ENCODE measurements around the gene PAMR1.

The PAMR1 gene

DNA sequence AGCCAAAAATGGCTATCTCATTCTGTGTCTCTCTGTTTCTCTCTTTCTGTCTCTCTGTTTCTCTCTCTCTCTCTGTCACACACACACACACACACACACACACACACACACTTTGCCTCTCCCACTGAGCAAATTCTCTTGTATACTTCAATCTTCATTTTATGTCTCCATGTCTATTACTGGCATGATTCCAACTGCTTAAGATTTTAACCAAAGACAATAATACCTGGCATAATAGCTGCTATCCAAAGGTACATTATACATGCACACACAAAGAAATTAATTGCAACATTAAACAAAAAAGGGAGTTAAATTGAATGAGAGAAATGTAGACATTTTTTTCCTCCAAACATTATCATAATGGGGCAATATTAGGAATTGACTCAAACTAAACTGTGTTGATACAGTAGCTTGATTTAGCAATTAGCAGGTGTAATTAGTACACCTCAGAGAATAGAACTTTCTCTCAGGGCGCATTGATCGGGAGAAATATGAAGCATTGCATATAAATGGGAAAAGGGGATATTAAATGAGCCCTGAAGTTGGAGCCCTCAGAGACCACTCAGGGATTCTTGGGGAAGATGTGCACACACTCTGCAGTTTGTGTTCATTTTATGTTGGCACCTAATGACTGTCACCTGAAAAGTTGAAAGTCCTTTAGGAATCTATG is 88.7 kb downstream of the PAMR1 start:
- H3K9me2 ChIP-seq (replicated peaks; ENCODE audit: insufficient read depth, low read length), result no peaks in the 10 kb centered on the region
- no peak overlapping the region for H3K4me3 ChIP-seq (ENCODE audit: insufficient read depth, low read length, poor library complexity, severe bottlenecking)
- no peaks in the 10 kb centered on the region for H3K36me3 ChIP-seq (ENCODE audit: low read length)
- no peak overlapping the region for H2AFZ ChIP-seq (ENCODE audit: low read depth, low read length, severe bottlenecking)
- no peak overlapping the region for H3K4me2 ChIP-seq (ENCODE audit: low read depth, low read length, poor library complexity, severe bottlenecking)
- no peaks in the 10 kb centered on the region for H4K20me1 ChIP-seq (ENCODE audit: low read depth, low read length)
- H3K9ac ChIP-seq (ENCODE audit: low read length), result no peak overlapping the region
- H3K9me3 ChIP-seq (ENCODE audit: insufficient read depth, low read length), result no peaks in the 10 kb centered on the region
- H3K27me3 ChIP-seq (ENCODE audit: low read length), result no peaks in the 10 kb centered on the region
- H3K79me2 ChIP-seq (ENCODE audit: insufficient read depth, low read length), result no peaks in the 10 kb centered on the region
- TF ChIP-seq, protein P1, sequence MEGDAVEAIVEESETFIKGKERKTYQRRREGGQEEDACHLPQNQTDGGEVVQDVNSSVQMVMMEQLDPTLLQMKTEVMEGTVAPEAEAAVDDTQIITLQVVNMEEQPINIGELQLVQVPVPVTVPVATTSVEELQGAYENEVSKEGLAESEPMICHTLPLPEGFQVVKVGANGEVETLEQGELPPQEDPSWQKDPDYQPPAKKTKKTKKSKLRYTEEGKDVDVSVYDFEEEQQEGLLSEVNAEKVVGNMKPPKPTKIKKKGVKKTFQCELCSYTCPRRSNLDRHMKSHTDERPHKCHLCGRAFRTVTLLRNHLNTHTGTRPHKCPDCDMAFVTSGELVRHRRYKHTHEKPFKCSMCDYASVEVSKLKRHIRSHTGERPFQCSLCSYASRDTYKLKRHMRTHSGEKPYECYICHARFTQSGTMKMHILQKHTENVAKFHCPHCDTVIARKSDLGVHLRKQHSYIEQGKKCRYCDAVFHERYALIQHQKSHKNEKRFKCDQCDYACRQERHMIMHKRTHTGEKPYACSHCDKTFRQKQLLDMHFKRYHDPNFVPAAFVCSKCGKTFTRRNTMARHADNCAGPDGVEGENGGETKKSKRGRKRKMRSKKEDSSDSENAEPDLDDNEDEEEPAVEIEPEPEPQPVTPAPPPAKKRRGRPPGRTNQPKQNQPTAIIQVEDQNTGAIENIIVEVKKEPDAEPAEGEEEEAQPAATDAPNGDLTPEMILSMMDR (IDR thresholded peaks at IDR 0.05; ENCODE audit: insufficient read depth, low read length, poor library complexity, severe bottlenecking), result no peak
- TF ChIP-seq EZH2phosphoT487 (conservative IDR thresholded peaks at IDR 0.05; ENCODE audit: low read length), result no peak
- no peaks in the 10 kb centered on the region for H3F3A ChIP-seq (ENCODE audit: insufficient read depth)
- no peak overlapping the region for H3K27ac ChIP-seq (ENCODE audit: low read depth, low read length)

DNA sequence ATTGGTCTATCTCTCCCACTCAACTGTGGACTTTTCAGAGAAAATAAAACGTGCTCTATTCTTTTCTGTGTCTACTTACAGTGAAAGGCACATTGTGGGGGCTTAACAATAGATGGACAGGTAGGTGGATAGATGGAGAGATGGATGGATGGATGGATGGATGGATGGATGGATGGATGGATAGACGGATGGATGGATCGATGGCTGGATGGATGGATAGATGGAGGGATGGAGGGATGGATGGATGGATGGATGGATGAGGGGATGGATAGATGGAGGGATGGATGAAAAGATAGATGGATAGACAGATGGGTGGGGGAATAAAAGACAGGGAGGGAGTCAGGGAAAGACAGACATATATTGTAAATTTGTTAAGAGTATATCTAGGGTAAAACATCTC is 91.8 kb downstream of the PAMR1 start:
- H3K9me2 ChIP-seq (replicated peaks; ENCODE audit: insufficient read depth, low read length), result no peaks in the 10 kb centered on the region
- H3K36me3 ChIP-seq (ENCODE audit: low read length), result no peaks in the 10 kb centered on the region
- H3K79me2 ChIP-seq (ENCODE audit: insufficient read depth, low read length), result no peaks in the 10 kb centered on the region
- H3K27me3 ChIP-seq (ENCODE audit: low read length), result no peaks in the 10 kb centered on the region
- H3K9ac ChIP-seq (ENCODE audit: low read length), result no peak overlapping the region
- no peaks in the 10 kb centered on the region for H4K20me1 ChIP-seq (ENCODE audit: low read depth, low read length)
- no peaks in the 10 kb centered on the region for H3F3A ChIP-seq (ENCODE audit: insufficient read depth)
- H3K9me3 ChIP-seq (ENCODE audit: insufficient read depth, low read length), result no peaks in the 10 kb centered on the region
- no peak overlapping the region for H3K4me2 ChIP-seq (ENCODE audit: low read depth, low read length, poor library complexity, severe bottlenecking)
- H3K4me3 ChIP-seq (ENCODE audit: insufficient read depth, low read length, poor library complexity, severe bottlenecking), result no peak overlapping the region
- H2AFZ ChIP-seq (ENCODE audit: low read depth, low read length, severe bottlenecking), result no peak overlapping the region
- TF ChIP-seq, protein P1 (IDR thresholded peaks at IDR 0.05; ENCODE audit: insufficient read depth, low read length, poor library complexity, severe bottlenecking), result no peak
- TF ChIP-seq EZH2phosphoT487 (conservative IDR thresholded peaks at IDR 0.05; ENCODE audit: low read length), result no peak
- H3K27ac ChIP-seq (ENCODE audit: low read depth, low read length), result no peak overlapping the region

DNA sequence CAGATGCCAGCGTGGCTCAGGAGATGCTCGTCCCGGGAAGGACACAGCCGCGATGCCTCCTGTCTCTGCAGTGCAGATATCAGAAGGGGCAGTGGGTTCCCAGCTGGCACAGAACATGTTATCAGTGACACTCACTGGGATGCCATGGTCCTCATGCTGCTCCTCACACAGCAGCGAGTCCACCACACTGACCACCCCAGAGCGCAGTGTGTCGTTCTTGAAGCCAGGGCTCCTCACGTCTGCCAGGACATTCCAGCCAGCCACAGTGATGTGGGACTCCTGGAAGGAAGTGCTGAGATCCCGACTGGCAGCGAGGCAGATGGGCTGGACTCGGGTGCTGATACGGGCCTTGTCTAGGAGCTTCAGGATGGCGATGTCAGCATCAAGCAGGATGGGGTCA is 93.0 kb downstream of the PAMR1 start:
- H3F3A ChIP-seq (ENCODE audit: insufficient read depth), result no peaks in the 10 kb centered on the region
- H4K20me1 ChIP-seq (ENCODE audit: low read depth, low read length), result no peaks in the 10 kb centered on the region
- no peak overlapping the region for H3K27ac ChIP-seq (ENCODE audit: low read depth, low read length)
- H3K4me2 ChIP-seq (ENCODE audit: low read depth, low read length, poor library complexity, severe bottlenecking), result no peak overlapping the region
- no peaks in the 10 kb centered on the region for H3K9me3 ChIP-seq (ENCODE audit: insufficient read depth, low read length)
- no peak overlapping the region for H3K9ac ChIP-seq (ENCODE audit: low read length)
- no peaks in the 10 kb centered on the region for H3K36me3 ChIP-seq (ENCODE audit: low read length)
- no peaks in the 10 kb centered on the region for H3K9me2 ChIP-seq (replicated peaks; ENCODE audit: insufficient read depth, low read length)
- H3K79me2 ChIP-seq (ENCODE audit: insufficient read depth, low read length), result no peaks in the 10 kb centered on the region
- H3K4me3 ChIP-seq (ENCODE audit: insufficient read depth, low read length, poor library complexity, severe bottlenecking), result no peak overlapping the region
- no peak for TF ChIP-seq EZH2phosphoT487 (conservative IDR thresholded peaks at IDR 0.05; ENCODE audit: low read length)
- TF ChIP-seq, protein P1 (IDR thresholded peaks at IDR 0.05; ENCODE audit: insufficient read depth, low read length, poor library complexity, severe bottlenecking), result no peak
- no peaks in the 10 kb centered on the region for H3K27me3 ChIP-seq (ENCODE audit: low read length)
- H2AFZ ChIP-seq (ENCODE audit: low read depth, low read length, severe bottlenecking), result no peak overlapping the region

All from SU-DHL-6 (cell line).